Measurements from ENCODE around the gene SCYL1.

The SCYL1 gene

DNA sequence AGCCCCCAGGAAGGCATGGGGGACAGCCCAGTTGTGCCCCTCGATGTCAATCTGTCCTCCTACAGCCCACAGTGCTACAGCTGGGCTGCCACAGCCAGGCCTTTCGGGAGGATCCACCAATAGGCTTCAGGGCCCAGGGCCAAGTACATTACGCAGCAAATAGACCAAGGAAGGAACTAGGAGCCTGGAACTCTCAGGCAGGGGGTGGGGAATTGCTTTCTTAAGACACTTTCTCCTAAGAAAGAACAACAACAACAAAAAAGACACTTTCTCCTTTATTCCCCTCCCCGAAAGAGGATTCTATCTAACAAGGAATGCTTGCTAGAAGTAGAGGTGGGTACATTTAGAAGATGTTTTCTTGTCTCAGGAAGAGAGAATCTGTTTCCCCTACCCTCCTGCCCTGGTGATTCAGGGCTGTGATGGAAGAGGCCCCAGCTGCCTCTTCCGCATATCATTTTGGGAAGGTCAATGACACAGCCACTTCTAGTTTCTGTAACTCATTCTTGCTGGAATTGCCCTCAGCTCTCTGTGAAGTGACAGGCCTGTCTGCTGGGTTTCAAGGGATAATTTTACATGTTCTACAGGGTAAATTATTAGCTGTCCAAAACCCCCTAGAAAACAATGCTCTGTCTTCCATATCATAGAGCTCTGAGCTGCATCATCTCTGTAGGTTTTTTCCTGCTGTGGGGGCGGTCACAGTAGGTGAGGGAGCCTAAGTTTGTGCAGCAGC lies 32.1 kb upstream of the SCYL1 start:
- TF ChIP-seq SPI1 (IDR thresholded peaks at IDR 0.05; ENCODE audit: low read depth, low read length): peak; percentile 31; the same call in 1 of the 2 replicates
- peak; percentile 24 for TF ChIP-seq POLR2AphosphoS5 (IDR thresholded peaks at IDR 0.05; ENCODE audit: low read depth, low read length)
- peak; percentile 39; the same call in 1 of the 2 replicates for TF ChIP-seq POLR2A (IDR thresholded peaks at IDR 0.05; ENCODE audit: low read depth, low read length)
- no peak for TF ChIP-seq PAX5 (IDR thresholded peaks at IDR 0.05; ENCODE audit: insufficient read depth, low read length, severe bottlenecking)
- DNase-seq (ENCODE audit: insufficient read length, low spot score) (no peak), FAIRE-seq (no peak)

DNA sequence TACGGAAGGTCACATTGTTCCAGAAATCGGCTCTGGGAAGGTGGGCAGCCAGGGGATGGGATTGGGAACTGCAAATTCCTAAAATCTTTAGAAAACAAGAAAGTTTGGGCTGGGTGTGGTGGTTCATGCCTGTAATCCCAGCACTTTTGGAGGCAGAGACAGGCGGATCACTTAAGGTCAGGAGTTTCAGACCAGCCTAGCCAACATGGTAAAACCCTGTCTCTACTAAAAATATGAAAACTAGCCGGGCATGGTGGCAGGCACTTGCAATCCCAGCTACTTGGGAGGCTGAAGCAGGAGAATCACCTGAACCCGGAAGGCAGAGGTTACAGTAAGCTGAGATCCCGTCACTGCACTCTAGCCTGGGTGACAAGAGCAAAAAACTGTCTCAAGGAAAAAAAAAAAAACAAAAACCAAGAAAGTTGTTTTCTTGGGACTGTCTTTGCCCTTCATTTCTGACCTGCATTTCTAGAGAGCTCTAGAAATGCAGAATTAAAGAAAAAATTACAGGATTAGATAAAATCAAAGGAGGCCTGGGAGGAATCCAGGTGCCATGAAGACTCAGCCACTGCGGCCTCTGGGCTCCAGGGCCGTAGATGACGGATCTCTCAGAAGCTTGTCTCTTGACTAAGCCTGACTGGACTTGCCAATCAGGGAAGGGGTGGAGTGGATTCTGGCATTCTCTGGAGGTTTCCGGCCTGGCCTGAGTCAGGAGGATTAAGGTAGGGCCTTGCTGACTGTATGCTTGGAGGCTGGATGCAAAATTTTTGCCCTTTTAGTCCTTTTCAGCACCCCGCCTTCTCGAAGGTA lies 31.3 kb upstream of the SCYL1 start:
- TF ChIP-seq PAX5 (IDR thresholded peaks at IDR 0.05; ENCODE audit: insufficient read depth, low read length, severe bottlenecking) (no peak), POLR2AphosphoS5 (IDR thresholded peaks at IDR 0.05; ENCODE audit: low read depth, low read length) (peak; percentile 43; the same call in 1 of the 2 replicates), POLR2A (IDR thresholded peaks at IDR 0.05; ENCODE audit: low read depth, low read length) (peak; percentile 38; the same call in 1 of the 2 replicates), SPI1 (IDR thresholded peaks at IDR 0.05; ENCODE audit: low read depth, low read length) (no peak), POU2F2 (IDR thresholded peaks at IDR 0.05; ENCODE audit: low read depth, low read length) (no peak), TAF1 (IDR thresholded peaks at IDR 0.05; ENCODE audit: low read depth, low read length) (no peak)
- FAIRE-seq (no peak), DNase-seq (ENCODE audit: insufficient read length, low spot score) (no peak)

DNA sequence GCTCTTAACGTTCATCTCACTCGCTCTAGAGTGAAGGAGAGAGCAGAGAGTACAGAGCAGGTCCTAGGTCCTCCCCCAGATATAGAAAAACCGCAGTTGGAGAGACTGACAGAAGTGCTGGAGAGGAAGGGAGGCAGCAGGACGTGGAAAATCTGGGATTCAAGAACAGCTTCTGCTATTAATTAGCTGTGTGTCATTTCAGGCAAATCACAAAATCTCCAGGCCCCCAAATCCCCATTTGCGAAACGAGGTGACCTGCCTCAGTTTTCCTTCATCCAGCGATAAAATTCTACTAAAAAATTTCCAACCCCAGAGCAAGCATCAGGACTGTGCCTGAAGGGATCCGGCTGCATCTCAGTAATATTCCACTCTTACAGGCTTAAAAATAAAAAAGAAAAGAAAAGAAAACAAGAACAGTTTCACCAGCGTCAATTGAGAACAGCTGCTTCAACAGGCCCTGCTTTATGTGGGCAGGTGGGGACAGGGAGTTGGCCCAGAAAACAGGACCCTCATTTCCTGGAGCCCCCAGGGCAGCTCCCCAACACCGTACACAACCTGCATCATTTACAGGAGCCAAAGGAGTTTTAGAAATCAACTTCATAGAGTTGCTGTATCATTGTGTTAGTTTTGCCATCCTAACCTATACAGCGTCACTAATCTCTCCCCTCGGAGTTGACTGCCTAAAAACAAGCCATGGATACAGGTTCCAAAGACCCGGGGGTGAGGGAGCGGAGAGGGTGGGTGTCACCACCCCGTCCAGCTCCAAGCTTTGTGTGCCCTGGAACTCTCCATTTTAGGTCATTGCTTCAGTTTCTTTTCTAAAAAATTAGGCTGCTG lies 28.4 kb upstream of the SCYL1 start:
- no peak for DNase-seq (ENCODE audit: insufficient read length, low spot score)
- FAIRE-seq: no peak
- TF ChIP-seq POLR2AphosphoS5 (IDR thresholded peaks at IDR 0.05; ENCODE audit: low read depth, low read length): no peak
- TF ChIP-seq POLR2A (IDR thresholded peaks at IDR 0.05; ENCODE audit: low read depth, low read length): no peak; the same call in 1 of the 2 replicates
- TF ChIP-seq PAX5 (IDR thresholded peaks at IDR 0.05; ENCODE audit: insufficient read depth, low read length, severe bottlenecking): no peak
- no peak for TF ChIP-seq SPI1 (IDR thresholded peaks at IDR 0.05; ENCODE audit: low read depth, low read length)
- TF ChIP-seq POU2F2 (IDR thresholded peaks at IDR 0.05; ENCODE audit: low read depth, low read length): no peak
- no peak for TF ChIP-seq TAF1 (IDR thresholded peaks at IDR 0.05; ENCODE audit: low read depth, low read length)

- FAIRE-seq (peak; percentile 99), DNase-seq (ENCODE audit: insufficient read length, low spot score) (peak; percentile 66)
- TF ChIP-seq POLR2A (IDR thresholded peaks at IDR 0.05; ENCODE audit: low read depth, low read length) (no peak; the same call in none of the 2 replicates), POU2F2 (IDR thresholded peaks at IDR 0.05; ENCODE audit: low read depth, low read length) (peak; percentile 75), POLR2AphosphoS5 (IDR thresholded peaks at IDR 0.05; ENCODE audit: low read depth, low read length) (peak; percentile 88), TAF1 (IDR thresholded peaks at IDR 0.05; ENCODE audit: low read depth, low read length) (peak; percentile 94), SPI1 (IDR thresholded peaks at IDR 0.05; ENCODE audit: low read depth, low read length) (no peak), PAX5 (IDR thresholded peaks at IDR 0.05; ENCODE audit: insufficient read depth, low read length, severe bottlenecking) (peak; percentile 62)
Observed at GRCh38 chr11:65497141-65498041, 27.5 kb upstream of the SCYL1 start.

GRCh38 chr11:65498042-65498726 lies 26.7 kb upstream of the SCYL1 start:
- no peak; the same call in 1 of the 2 replicates for TF ChIP-seq POLR2A (IDR thresholded peaks at IDR 0.05; ENCODE audit: low read depth, low read length)
- TF ChIP-seq TAF1 (IDR thresholded peaks at IDR 0.05; ENCODE audit: low read depth, low read length): peak; percentile 79
- no peak for TF ChIP-seq SPI1 (IDR thresholded peaks at IDR 0.05; ENCODE audit: low read depth, low read length)
- TF ChIP-seq PAX5 (IDR thresholded peaks at IDR 0.05; ENCODE audit: insufficient read depth, low read length, severe bottlenecking): no peak
- TF ChIP-seq POU2F2 (IDR thresholded peaks at IDR 0.05; ENCODE audit: low read depth, low read length): peak; percentile 82; the same call in 1 of the 2 replicates
- DNase-seq (ENCODE audit: insufficient read length, low spot score) (no peak), FAIRE-seq (peak; percentile 62)

GRCh38 chr11:65498727-65498976 lies 26.2 kb upstream of the SCYL1 start:
- TF ChIP-seq SPI1 (IDR thresholded peaks at IDR 0.05; ENCODE audit: low read depth, low read length) (no peak), POU2F2 (IDR thresholded peaks at IDR 0.05; ENCODE audit: low read depth, low read length) (no peak), POLR2A (IDR thresholded peaks at IDR 0.05; ENCODE audit: low read depth, low read length) (no peak), TAF1 (IDR thresholded peaks at IDR 0.05; ENCODE audit: low read depth, low read length) (no peak), POLR2AphosphoS5 (IDR thresholded peaks at IDR 0.05; ENCODE audit: low read depth, low read length) (no peak), PAX5 (IDR thresholded peaks at IDR 0.05; ENCODE audit: insufficient read depth, low read length, severe bottlenecking) (no peak)
- FAIRE-seq (no peak), DNase-seq (ENCODE audit: insufficient read length, low spot score) (no peak)

- peak; percentile 76 for FAIRE-seq
- TF ChIP-seq SPI1 (IDR thresholded peaks at IDR 0.05; ENCODE audit: low read depth, low read length) (no peak), PAX5 (IDR thresholded peaks at IDR 0.05; ENCODE audit: insufficient read depth, low read length, severe bottlenecking) (peak; percentile 79), TAF1 (IDR thresholded peaks at IDR 0.05; ENCODE audit: low read depth, low read length) (peak; percentile 100), POLR2AphosphoS5 (IDR thresholded peaks at IDR 0.05; ENCODE audit: low read depth, low read length) (peak; percentile 99), POU2F2 (IDR thresholded peaks at IDR 0.05; ENCODE audit: low read depth, low read length) (peak; percentile 99), POLR2A (IDR thresholded peaks at IDR 0.05; ENCODE audit: low read depth, low read length) (peak; percentile 99)
- DNase-seq (ENCODE audit: insufficient read length, low spot score): no peak
Observed at GRCh38 chr11:65498977-65499712, 25.7 kb upstream of the SCYL1 start, which contains the start of gene MALAT1. MALAT1 (plus strand) TSS chr11:65499045.
